Natural killer cell (primary cell): ENCODE data around the gene TMEM121B. TPM values are rescaled to one million over a fixed set of nuclear protein-coding genes. Genes with fewer than 3 reads are reported as not detected.

Experiments
- ATAC-seq, 3 donors: fragments of 150-1000 bp in 2 of 3; fragments of 200-7000 bp in 1 of 3; cut with Tn5 transposase; 1 replicate in 1 of 3; 2 replicates in 2 of 3; pipeline ENCODE4 v1.10.0; 2021; ENCODE audit warnings: mild to moderate bottlenecking in 2 of 3, moderate library complexity in 2 of 3
- DNase-seq, 2 donors: peaks; one replicate each; pipeline versions ENCODE4 v3.0.0 to v3.0.0-alpha.2; 2013 to 2021; ENCODE audit warnings: mixed read lengths in 1 of 2
- H3K27ac ChIP-seq: one replicate; pipeline ENCODE4 v1.5.1; 2013; ENCODE audit warnings: mild to moderate bottlenecking, low read length
- H3K27me3 ChIP-seq: one replicate; pipeline ENCODE4 v1.6.1; 2013; ENCODE audit warnings: low read length; ENCODE audit not compliant: control insufficient read depth, insufficient read depth
- H3K36me3 ChIP-seq: one replicate; pipeline ENCODE4 v1.6.1; 2013; ENCODE audit warnings: low read length; ENCODE audit not compliant: control insufficient read depth, insufficient read depth
- H3K4me1 ChIP-seq: one replicate; pipeline ENCODE4 v1.6.1; 2013; ENCODE audit warnings: low read length; ENCODE audit not compliant: control insufficient read depth, insufficient read depth
- H3K4me3 ChIP-seq: one replicate; pipeline ENCODE4 v1.5.1; 2013; ENCODE audit warnings: low read length
- H3K9me3 ChIP-seq: one replicate; pipeline ENCODE4 v1.6.1; 2013; ENCODE audit warnings: low read length; ENCODE audit not compliant: control insufficient read depth, insufficient read depth
- H3K27ac Mint-ChIP-seq, 2 donors: one replicate each; pipeline ENCODE4 v1.8.0; 2022; ENCODE audit warnings: mild to moderate bottlenecking in 2 of 2, mixed read lengths in 2 of 2, moderate library complexity in 1 of 2
- H3K27me3 Mint-ChIP-seq, 2 donors: one replicate each; pipeline ENCODE4 v1.8.0; 2022; ENCODE audit warnings: low read depth in 2 of 2, mixed read lengths in 2 of 2
- H3K36me3 Mint-ChIP-seq: one replicate; pipeline ENCODE4 v1.8.0; 2022; ENCODE audit warnings: mixed read lengths
- H3K4me1 Mint-ChIP-seq, 2 donors: one replicate each; pipeline ENCODE4 v1.8.0; 2022; ENCODE audit warnings: mixed read lengths in 2 of 2
- H3K4me3 Mint-ChIP-seq: one replicate; pipeline ENCODE4 v1.8.0; 2022; ENCODE audit warnings: mild to moderate bottlenecking, moderate library complexity, mixed read lengths
- H3K9me3 Mint-ChIP-seq, 2 donors: one replicate each; pipeline ENCODE4 v1.8.0; 2022; ENCODE audit warnings: mixed read lengths in 2 of 2
- WGBS: methylation state at CpG from one replicate; pipeline ENCODE4 v1.1.7; 2013; ENCODE audit warnings: missing lambda C conversion rate; ENCODE audit not compliant: insufficient coverage; 5-methylcytosine and 5-hydroxymethylcytosine counted together
- intact Hi-C: fragments of 100-400 bp; cut with micrococcal nuclease; formaldehyde crosslinking; loops from one replicate; pipeline ENCODE4 v1.14.2; 2022
- total RNA-seq, 4 donors: library from RNA; stranded (reverse); fragments of 120-200 nt in 1 of 4; gene quantifications; one replicate each; pipeline versions ENCODE4 v1.2.3 to v1.2.4, GENCODE V29; 2013 to 2022
- TF ChIP-seq, protein P1 (sequence below): fragments of 200-600 bp; IDR thresholded peaks from one replicate; pipeline ENCODE4 v1.8.0; 2022; ENCODE audit warnings: antibody characterized with exemption

The TMEM121B gene
- total RNA-seq, 3 donors from 2014 or later (not counting 1 experiment from before 2014, with no cell fraction given), result 0.18 to 0.35 TPM; not detected in 1

DNA sequence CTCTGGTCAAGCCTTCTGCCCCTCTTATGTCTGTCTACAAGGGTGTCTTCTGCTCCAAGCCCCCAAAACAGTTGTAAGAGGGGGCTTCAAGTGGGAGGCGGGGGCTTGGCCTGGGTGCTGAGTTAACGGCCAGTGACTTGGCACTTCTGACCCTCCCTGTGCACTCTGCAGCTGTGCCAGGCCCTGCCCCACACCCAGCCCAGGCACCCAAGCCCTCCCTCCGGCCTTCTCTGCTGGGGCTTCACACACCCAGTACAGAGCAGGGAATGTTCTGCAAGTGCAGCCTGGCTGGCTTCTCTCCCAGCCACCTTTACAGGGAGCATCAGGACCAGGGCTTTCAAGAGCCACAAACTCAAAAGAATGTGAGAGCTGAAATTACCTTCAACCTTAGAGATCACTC is 3.8 kb downstream of the TMEM121B start:
- intact Hi-C loops, result no loop called here
- H3K4me3 ChIP-seq, result no peak overlapping the region
- peak overlapping the region in 1 of 2 donors; percentile 81 for H3K27ac Mint-ChIP-seq
- no peaks in the 10 kb centered on the region for H3K36me3 Mint-ChIP-seq
- H3K27me3 ChIP-seq, result peaks cover 12% of the 10 kb centered on the region
- H3K9me3 Mint-ChIP-seq, result no peaks in the 10 kb centered on the region
- H3K4me3 Mint-ChIP-seq, result peak overlapping the region; percentile 78
- H3K4me1 Mint-ChIP-seq, result peaks cover 48 to 62% of the 10 kb centered on the region in 2 donors
- H3K9me3 ChIP-seq, result no peaks in the 10 kb centered on the region
- peaks cover 9 to 10% of the 10 kb centered on the region in 2 donors for H3K27me3 Mint-ChIP-seq
- no peak overlapping the region for H3K27ac ChIP-seq
- ATAC-seq (no peak), DNase-seq (no peak)
- 48% methylated on average over 3 of the region's 3 CpGs for WGBS
- H3K36me3 ChIP-seq, result no peaks in the 10 kb centered on the region
- TF ChIP-seq, protein P1, sequence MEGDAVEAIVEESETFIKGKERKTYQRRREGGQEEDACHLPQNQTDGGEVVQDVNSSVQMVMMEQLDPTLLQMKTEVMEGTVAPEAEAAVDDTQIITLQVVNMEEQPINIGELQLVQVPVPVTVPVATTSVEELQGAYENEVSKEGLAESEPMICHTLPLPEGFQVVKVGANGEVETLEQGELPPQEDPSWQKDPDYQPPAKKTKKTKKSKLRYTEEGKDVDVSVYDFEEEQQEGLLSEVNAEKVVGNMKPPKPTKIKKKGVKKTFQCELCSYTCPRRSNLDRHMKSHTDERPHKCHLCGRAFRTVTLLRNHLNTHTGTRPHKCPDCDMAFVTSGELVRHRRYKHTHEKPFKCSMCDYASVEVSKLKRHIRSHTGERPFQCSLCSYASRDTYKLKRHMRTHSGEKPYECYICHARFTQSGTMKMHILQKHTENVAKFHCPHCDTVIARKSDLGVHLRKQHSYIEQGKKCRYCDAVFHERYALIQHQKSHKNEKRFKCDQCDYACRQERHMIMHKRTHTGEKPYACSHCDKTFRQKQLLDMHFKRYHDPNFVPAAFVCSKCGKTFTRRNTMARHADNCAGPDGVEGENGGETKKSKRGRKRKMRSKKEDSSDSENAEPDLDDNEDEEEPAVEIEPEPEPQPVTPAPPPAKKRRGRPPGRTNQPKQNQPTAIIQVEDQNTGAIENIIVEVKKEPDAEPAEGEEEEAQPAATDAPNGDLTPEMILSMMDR, result no peak
- H3K4me1 ChIP-seq, result peaks cover 61% of the 10 kb centered on the region

DNA sequence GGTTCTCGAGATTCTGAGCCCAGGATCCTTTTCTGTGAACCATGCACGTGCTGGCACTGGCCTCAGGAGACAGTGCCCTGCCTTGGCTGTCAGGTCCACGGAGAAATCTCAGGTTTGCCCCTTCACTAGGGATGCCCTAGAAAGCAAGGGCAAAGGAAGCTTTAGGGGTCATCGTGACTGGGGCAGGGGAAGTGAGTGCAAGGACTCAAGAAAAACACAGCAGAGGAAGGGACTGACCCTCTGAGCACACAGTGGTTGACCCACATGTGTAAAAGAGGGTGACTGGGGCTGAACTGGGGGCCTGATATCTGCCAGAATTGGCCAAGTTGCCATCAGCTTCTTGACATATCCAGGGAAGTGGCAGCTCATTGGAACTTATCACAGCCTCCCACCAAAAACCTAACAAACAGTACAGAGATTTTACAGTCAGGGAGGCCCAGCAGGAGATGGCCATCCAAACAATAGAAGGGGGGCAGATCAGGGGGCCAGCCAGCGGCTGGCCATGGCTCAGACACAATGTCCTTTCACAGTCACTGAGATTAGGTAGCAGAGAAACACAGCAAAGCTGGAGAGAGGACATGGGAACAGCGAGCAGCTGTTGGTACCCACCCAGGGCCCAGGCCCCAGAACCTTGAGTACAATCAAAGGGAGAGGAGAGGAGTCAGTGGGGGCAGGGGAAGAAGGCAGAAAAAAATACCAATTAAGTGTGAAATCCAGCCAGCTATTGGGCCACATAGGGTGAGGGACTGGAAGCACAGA is 4.4 kb downstream of the TMEM121B start:
- TF ChIP-seq, protein P1, result no peak
- ATAC-seq (no peak), DNase-seq (no peak)
- Mint-ChIP-seq H3K4me3 (peak overlapping the region; percentile 69), H3K9me3 (no peaks in the 10 kb centered on the region), H3K27ac (peak overlapping the region; percentile 57 to 81), H3K27me3 (peaks cover 3 to 5% of the 10 kb centered on the region in 2 donors), H3K4me1 (peaks cover 44 to 59% of the 10 kb centered on the region in 2 donors), H3K36me3 (no peaks in the 10 kb centered on the region)
- H3K4me1 ChIP-seq, result peaks cover 60% of the 10 kb centered on the region
- intact Hi-C loops, result no loop called here
- WGBS, result 36% methylated on average over 6 of the region's 6 CpGs
- H3K4me3 ChIP-seq, result no peak overlapping the region
- no peaks in the 10 kb centered on the region for H3K9me3 ChIP-seq
- H3K27me3 ChIP-seq, result peaks cover 5% of the 10 kb centered on the region
- no peak overlapping the region for H3K27ac ChIP-seq
- H3K36me3 ChIP-seq, result no peaks in the 10 kb centered on the region

DNA sequence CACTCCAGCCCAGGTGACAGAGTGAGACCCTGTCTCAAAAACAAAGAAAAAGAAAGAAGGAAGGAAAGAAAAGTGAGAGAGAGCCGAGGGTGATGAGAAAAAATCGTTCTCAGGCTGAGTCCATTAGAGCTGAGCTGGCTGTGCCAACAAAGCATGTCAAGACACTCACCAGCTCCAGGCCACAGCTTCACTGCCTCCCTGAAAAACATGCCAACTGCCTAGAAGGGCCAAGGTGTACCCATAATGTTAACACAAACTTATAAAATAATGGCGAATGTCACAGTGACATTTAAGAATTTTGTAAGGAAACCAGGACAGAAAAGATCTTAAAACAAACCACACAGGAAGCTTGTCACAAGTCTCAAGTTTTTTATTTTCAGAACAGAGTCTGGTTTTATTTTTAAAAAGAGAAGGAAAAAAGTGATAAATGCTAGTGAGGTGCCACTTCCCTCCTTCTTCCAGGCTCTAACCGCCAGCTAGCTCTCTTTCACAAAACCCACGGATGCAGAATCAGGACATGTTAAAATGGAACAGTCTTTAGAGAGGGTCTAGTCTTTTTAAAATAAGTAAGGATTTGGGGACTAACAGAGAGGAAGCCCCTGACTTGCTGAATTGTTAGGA is 5.1 kb downstream of the TMEM121B start:
- Histone ChIP-seq H3K4me3 (no peak overlapping the region), H3K27me3 (no peaks in the 10 kb centered on the region), H3K4me1 (peaks cover 54% of the 10 kb centered on the region), H3K36me3 (peaks cover 2% of the 10 kb centered on the region), H3K9me3 (no peaks in the 10 kb centered on the region), H3K27ac (no peak overlapping the region)
- H3K27ac Mint-ChIP-seq, result peak overlapping the region; percentile 57 to 81
- WGBS, result 0% methylated on average over 4 of the region's 5 CpGs
- H3K4me1 Mint-ChIP-seq, result peaks cover 41 to 59% of the 10 kb centered on the region in 2 donors
- intact Hi-C loops, result no loop called here
- H3K4me3 Mint-ChIP-seq, result peak overlapping the region; percentile 71
- H3K27me3 Mint-ChIP-seq, result no peaks in the 10 kb centered on the region
- H3K36me3 Mint-ChIP-seq, result no peaks in the 10 kb centered on the region
- ATAC-seq (no peak), DNase-seq (peak in 1 of 2 donors; percentile 24)
- no peaks in the 10 kb centered on the region for H3K9me3 Mint-ChIP-seq
- TF ChIP-seq, protein P1, result no peak
